ENCODE measurements around the gene FOXC1.

- TF ChIP-seq RARB (CRISPR knock-in tag; IDR thresholded peaks at IDR 0.05) (no peak), CTCF (IDR thresholded peaks at IDR 0.05) (no peak), FOSL2 (IDR thresholded peaks at IDR 0.05) (no peak), FOSL2 (CRISPR knock-in tag; IDR thresholded peaks at IDR 0.05) (no peak), POLR2A (IDR thresholded peaks at IDR 0.05; ENCODE audit: low read length) (no peak), KDM1A (IDR thresholded peaks at IDR 0.05; ENCODE audit: low read depth) (no peak), BHLHE40 (IDR thresholded peaks at IDR 0.05; ENCODE audit: low read depth, low read length) (no peak), MAZ (IDR thresholded peaks at IDR 0.05; ENCODE audit: borderline replicate concordance, low read depth, low read length) (no peak), CBX2 (IDR thresholded peaks at IDR 0.05; ENCODE audit: borderline replicate concordance, low read depth) (no peak), EP300 (IDR thresholded peaks at IDR 0.05) (no peak), NR3C1 (IDR thresholded peaks at IDR 0.05) (no peak), RNF2 (IDR thresholded peaks at IDR 0.05; ENCODE audit: borderline replicate concordance, low read depth) (no peak), PBX3 (IDR thresholded peaks at IDR 0.05) (no peak), CHD2 (IDR thresholded peaks at IDR 0.05; ENCODE audit: low read length, partially characterized antibody) (no peak), JUNB (IDR thresholded peaks at IDR 0.05) (no peak)
Measured at GRCh38 chr6:1624058-1624850, 14.5 kb downstream of the FOXC1 start.
